Peyer's patch (tissue), 4 donors: ENCODE results near the gene BTN2A1. TPM values are rescaled to one million over a fixed set of nuclear protein-coding genes. Genes with fewer than 3 reads are reported as not detected.

Experiments used
- DNase-seq, 3 donors: peaks; one replicate each; pipeline ENCODE4 v3.0.0-alpha.2; 2017 to 2019
- H3K27ac ChIP-seq, 4 donors: fragments of 200-600 bp; sonication (generic); one replicate each; pipeline ENCODE4 v1.5.1; 2016 to 2019
- H3K27me3 ChIP-seq, 2 donors: fragments of 200-600 bp; sonication (generic); one replicate each; pipeline ENCODE4 v1.5.1; 2019
- H3K36me3 ChIP-seq, 3 donors: fragments of 200-600 bp; sonication (generic); one replicate each; pipeline ENCODE4 v1.5.1; 2016 to 2019
- H3K4me1 ChIP-seq, 4 donors: fragments of 200-600 bp; sonication (generic); one replicate each; pipeline ENCODE4 v1.5.1; 2016 to 2019
- H3K4me3 ChIP-seq, 4 donors: fragments of 200-600 bp; sonication (generic); 1 replicate in 3 of 4; 2 replicates in 1 of 4; pipeline ENCODE4 v1.5.1; 2016 to 2019; ENCODE audit warnings: mild to moderate bottlenecking in 1 of 4
- H3K9me3 ChIP-seq, 4 donors: fragments of 200-600 bp; sonication (generic); one replicate each; pipeline ENCODE4 v1.5.1; 2016 to 2019; ENCODE audit warnings: mild to moderate bottlenecking in 1 of 4
- POLR2A ChIP-seq, 2 donors: fragments of 450-650 bp; IDR thresholded peaks; one replicate each; pipeline ENCODE4 v1.5.1; 2017; ENCODE audit warnings: antibody characterized with exemption in 2 of 2, mild to moderate bottlenecking in 2 of 2, moderate library complexity in 2 of 2
- total RNA-seq, 4 donors: library from RNA; depleted of rRNA; stranded (reverse); fragments of >200 nt; gene quantifications; one replicate each; pipeline ENCODE4 v1.1.0, GENCODE V29; 2016
- TF ChIP-seq, protein P1 (sequence below), 6 experiments: fragments of 450-650 bp in 4 of 6; fragments of 200-600 bp in 2 of 6; sonication (generic) in 1 of 6; IDR thresholded peaks; one replicate each; pipeline ENCODE4 v1.5.1; 2017 to 2019; ENCODE audit warnings: antibody characterized with exemption in 6 of 6, mild to moderate bottlenecking in 3 of 6, moderate library complexity in 1 of 6

BTN2A1 gene
- total RNA-seq, 4 donors from 2014 or later: 19.6 to 38.0 (median 33.4) TPM

DNA sequence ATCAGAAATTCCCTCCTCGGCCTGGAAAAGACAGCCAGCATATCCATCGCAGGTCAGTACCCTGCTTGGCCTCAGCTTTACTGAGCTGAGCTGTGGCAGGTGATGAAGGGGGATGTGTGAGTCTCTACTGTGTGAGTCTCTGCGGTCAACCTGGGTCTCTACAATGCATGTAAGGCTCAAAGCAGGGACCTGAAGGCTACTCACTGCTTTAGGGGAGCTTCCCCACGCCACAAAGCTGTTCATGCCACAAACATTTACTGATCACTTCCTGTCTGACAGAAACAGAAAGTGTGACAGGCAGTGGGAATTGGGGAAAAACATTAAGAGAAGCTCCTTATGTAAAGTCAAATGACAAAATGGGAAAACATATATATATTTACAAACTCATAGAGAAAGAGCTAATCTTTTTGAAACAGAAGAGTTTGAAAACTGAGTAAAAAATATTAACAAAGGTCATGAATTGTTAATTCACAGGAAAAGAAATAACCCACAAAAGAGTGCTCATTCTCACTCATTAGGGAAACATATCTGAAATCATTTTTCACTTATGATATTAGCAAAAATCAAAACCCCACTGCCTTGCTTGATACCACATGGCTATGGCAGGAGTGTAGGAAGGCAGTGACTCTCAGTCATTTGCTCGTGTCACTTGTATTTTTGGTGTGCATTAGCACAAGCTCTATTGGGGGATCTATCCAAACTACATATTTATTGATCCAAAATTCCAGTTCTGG is 11.7 kb upstream of the BTN2A1 start:
- H3K36me3 ChIP-seq: peaks cover 0 to 39% (median 0%) of the 10 kb centered on the region in 3 donors
- H3K4me3 ChIP-seq: no peak overlapping the region
- TF ChIP-seq, protein P1, sequence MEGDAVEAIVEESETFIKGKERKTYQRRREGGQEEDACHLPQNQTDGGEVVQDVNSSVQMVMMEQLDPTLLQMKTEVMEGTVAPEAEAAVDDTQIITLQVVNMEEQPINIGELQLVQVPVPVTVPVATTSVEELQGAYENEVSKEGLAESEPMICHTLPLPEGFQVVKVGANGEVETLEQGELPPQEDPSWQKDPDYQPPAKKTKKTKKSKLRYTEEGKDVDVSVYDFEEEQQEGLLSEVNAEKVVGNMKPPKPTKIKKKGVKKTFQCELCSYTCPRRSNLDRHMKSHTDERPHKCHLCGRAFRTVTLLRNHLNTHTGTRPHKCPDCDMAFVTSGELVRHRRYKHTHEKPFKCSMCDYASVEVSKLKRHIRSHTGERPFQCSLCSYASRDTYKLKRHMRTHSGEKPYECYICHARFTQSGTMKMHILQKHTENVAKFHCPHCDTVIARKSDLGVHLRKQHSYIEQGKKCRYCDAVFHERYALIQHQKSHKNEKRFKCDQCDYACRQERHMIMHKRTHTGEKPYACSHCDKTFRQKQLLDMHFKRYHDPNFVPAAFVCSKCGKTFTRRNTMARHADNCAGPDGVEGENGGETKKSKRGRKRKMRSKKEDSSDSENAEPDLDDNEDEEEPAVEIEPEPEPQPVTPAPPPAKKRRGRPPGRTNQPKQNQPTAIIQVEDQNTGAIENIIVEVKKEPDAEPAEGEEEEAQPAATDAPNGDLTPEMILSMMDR (IDR thresholded peaks at IDR 0.05): no peak
- TF ChIP-seq POLR2A (IDR thresholded peaks at IDR 0.05): no peak
- H3K9me3 ChIP-seq: no peaks in the 10 kb centered on the region
- DNase-seq: peak in 1 of 3 donors; percentile 39
- H3K4me1 ChIP-seq: peaks cover 0 to 14% (median 6%) of the 10 kb centered on the region in 4 donors
- no peaks in the 10 kb centered on the region for H3K27me3 ChIP-seq
- peak overlapping the region in 2 of 4 donors; percentile 5 to 49 for H3K27ac ChIP-seq

DNA sequence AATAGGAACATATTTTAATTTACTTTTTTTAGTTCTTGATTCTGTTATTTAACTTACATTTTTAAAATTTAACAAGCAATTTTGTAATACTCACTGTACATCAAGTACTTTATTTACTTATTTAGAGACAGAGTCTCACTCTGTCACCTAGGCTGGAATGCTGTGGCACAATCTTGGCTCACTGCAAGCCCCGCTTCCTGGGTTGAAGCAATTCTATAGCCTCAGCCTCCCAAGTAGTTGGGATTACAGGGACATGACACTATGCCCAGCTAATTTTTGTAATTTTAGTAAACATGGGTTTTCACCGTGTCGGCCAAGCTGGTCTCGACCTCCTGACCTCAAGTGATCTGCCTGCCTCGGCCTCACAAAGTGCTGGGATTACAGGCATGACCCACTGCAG is 10.5 kb upstream of the BTN2A1 start:
- H3K36me3 ChIP-seq: peaks cover 0 to 39% (median 0%) of the 10 kb centered on the region in 3 donors
- H3K4me3 ChIP-seq: no peak overlapping the region

DNA sequence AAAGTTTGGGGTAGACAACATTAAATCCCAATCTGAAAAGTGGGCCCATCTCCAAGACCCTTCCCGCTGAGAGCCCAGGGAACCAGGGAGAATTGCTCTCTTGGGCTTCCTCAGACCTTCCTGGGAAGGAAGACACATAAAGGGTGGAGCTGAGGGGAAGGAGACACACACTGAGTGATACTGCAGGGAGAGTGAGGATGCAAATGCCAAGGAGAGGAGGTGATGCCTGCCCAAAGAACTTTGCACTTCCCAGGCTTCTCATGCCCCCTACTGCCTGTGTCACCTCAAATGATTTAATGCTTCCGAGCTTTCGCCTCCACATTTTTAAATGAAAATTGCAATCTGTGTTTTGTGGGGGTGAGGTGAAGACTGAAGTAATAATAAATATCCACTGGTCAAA is 7.5 kb upstream of the BTN2A1 start:
- Histone ChIP-seq H3K4me1 (no peaks in the 10 kb centered on the region), H3K27ac (no peak overlapping the region), H3K27me3 (no peaks in the 10 kb centered on the region), H3K9me3 (no peaks in the 10 kb centered on the region), H3K4me3 (no peak overlapping the region), H3K36me3 (peaks cover 0 to 36% (median 0%) of the 10 kb centered on the region in 3 donors)
- TF ChIP-seq POLR2A (IDR thresholded peaks at IDR 0.05): no peak
- TF ChIP-seq, protein P1 (IDR thresholded peaks at IDR 0.05): no peak
- DNase-seq: no peak

More for the DNA sequence above, 10.5 kb upstream of the BTN2A1 start:
- no peak overlapping the region for H3K27ac ChIP-seq
- DNase-seq: no peak
- peaks cover 0 to 4% (median under 1%) of the 10 kb centered on the region in 4 donors for H3K4me1 ChIP-seq
- TF ChIP-seq POLR2A (IDR thresholded peaks at IDR 0.05): no peak
- TF ChIP-seq, protein P1 (IDR thresholded peaks at IDR 0.05): no peak
- H3K9me3 ChIP-seq: no peaks in the 10 kb centered on the region
- no peaks in the 10 kb centered on the region for H3K27me3 ChIP-seq

DNA sequence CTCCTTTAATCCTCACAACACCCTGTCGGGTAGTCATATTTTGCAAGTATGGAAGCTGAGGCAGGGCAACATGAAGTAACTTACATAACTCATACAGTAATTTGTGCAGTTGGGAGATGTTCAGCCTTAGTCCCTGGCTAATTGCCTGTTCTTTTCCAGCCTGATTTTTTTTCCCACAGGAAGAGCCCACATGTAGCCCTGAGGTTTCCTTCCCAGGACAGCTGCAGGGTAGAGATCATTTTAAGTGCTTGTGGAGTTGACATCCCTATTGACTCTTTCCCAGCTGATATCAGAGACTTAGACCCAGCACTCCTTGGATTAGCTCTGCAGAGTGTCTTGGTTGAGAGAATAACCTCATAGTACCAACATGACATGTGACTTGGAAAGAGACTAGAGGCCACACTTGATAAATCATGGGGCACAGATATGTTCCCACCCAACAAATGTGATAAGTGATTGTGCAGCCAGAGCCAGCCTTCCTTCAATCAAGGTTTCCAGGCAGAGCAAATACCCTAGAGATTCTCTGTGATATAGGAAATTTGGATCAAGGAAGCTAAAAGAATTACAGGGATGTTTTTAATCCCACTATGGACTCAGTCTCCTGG is 5.0 kb upstream of the BTN2A1 start:
- Histone ChIP-seq H3K4me3 (no peak overlapping the region), H3K27ac (no peak overlapping the region), H3K9me3 (no peaks in the 10 kb centered on the region), H3K27me3 (no peaks in the 10 kb centered on the region), H3K4me1 (peaks cover 0 to 5% (median 0%) of the 10 kb centered on the region in 4 donors), H3K36me3 (peaks cover 0 to 31% (median 0%) of the 10 kb centered on the region in 3 donors)
- TF ChIP-seq, protein P1 (IDR thresholded peaks at IDR 0.05): no peak
- TF ChIP-seq POLR2A (IDR thresholded peaks at IDR 0.05): no peak
- no peak for DNase-seq

DNA sequence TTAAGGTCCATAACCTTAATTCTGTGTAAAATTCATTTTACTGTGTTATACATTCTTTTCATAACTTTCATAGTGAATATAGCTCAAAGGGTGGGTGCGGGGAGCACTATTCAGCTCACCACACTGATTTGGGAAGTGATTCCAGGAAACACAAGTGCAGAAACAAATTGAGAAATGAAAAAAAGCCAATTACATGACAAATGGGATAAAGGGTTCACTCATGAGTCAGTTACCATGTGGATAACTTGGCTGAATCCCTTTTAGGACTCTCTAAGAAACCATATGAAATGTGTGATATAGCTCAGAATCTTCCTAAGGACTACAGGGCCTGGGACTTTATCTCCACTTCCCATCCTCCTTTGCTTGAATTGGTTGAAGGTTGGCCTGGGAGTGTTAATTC is 3.1 kb upstream of the BTN2A1 start:
- TF ChIP-seq, protein P1 (IDR thresholded peaks at IDR 0.05): no peak
- TF ChIP-seq POLR2A (IDR thresholded peaks at IDR 0.05): no peak
- H3K9me3 ChIP-seq: no peaks in the 10 kb centered on the region
- peaks cover 0 to 13% (median 3%) of the 10 kb centered on the region in 4 donors for H3K4me1 ChIP-seq

More for the DNA sequence above, 3.1 kb upstream of the BTN2A1 start:
- Histone ChIP-seq H3K27ac (no peak overlapping the region), H3K27me3 (no peaks in the 10 kb centered on the region), H3K4me3 (no peak overlapping the region), H3K36me3 (peaks cover 0 to 17% (median 0%) of the 10 kb centered on the region in 3 donors)
- DNase-seq: no peak
